Activated CD4-positive, CD25-positive, alpha-beta regulatory T cell (primary cell): ENCODE results near the gene PPM1F.
"Not testable (repeated sequence)": the region's sequence is repeated elsewhere in the genome, so short reads cannot be mapped to it uniquely, and the experiment has no call there.

Experiments
- DNase-seq, 4 experiments: peaks; one replicate each; lab custom pipeline; 2025; lab: John Stamatoyannopoulos, UW

The PPM1F gene

GRCh38 chr22:21919526-21920307, 32.9 kb downstream of the PPM1F start:
- DNase-seq: no peak

- DNase-seq: no peak
Observed at GRCh38 chr22:21918466-21919185, 34.0 kb downstream of the PPM1F start.

- no peak for DNase-seq
Observed at GRCh38 chr22:21917959-21918261, 34.7 kb downstream of the PPM1F start.

- DNase-seq: no peak
Observed at GRCh38 chr22:21917181-21917958, 35.3 kb downstream of the PPM1F start.

GRCh38 chr22:21916309-21916918, 36.2 kb downstream of the PPM1F start:
- no peak for DNase-seq

GRCh38 chr22:21915624-21916308, 36.9 kb downstream of the PPM1F start:
- no peak for DNase-seq

GRCh38 chr22:21914033-21914642, 38.5 kb downstream of the PPM1F start:
- not testable (repeated sequence) for DNase-seq

DNA sequence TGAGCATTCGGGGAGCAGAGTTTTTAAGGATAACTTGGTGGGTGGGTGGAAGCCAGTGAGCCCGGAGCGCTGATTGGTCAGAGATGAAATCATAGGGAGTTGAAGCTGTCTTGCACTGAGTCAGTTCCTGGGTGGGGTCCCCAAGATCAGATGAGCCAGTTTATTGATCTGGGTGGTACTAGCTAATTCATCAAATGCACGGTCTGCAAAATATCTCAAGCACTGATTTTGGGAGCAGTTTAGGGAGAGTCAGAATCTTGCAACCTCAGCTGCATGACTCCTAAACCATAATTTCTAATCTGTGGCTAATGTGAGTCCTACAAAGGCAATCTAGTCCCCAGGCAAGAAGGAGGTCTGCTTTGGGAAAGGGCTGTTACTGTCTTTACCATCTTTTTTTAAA, 42.3 kb downstream of the PPM1F start:
- DNase-seq: not testable (repeated sequence)

DNA sequence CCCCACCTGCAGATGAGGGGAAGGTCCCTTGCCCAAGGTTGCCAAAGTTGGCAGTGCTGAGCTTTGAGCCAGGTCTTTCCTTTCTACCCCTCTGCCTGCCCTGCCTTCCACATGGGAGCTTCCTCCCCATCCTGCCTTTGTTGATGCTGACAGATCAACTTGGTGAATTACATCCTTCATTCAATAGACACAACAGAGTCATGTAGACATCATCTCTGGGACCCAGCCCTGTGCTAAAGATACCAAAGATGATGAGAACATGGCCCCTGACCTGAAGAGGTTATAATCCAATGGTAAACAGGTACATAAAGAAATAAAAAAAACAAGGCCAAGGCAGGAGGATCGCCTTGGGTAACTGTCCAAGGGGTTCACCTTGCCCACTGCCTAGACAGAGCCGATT, 42.8 kb downstream of the PPM1F start:
- no peak for DNase-seq

DNA sequence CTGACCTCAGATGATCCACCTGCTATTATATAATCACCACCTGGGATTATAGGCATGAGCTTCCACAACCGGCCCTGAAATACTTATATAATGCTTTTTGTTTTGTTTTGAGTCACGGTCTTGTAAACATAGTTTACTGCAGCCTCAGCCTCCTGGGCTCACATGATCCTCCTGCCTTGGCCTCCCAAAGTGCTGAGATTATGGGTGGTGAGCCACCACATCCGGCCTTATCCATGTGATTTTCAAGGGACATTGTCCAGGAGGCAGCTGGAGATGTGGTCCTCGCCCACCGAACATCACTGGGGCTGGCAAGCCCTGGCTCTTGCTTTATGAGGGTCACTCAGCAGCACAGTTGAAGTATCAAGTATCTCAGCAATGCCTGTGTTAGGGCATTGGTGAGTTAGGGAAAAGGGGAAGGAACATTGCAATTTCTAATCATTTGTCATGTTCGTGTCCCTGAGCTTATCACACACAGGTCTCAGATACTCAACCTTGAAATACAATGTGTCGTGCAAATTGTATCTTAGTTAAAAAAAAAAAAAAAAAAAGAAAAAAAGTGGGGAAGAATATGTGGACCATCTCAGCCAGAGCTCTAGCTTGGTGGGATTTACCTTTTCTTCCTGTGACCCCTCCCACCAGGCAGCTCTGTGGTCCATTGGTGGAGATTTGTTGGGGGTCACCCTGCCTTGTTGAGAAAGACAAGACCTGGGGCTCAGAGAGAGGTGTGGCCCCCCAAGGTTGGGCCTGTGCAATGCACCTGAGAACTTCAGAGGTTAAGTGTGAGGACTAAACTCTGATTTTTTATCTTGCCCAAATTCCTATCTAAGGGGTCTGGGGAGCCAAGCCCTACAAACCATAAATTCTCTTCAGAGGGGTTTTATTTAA, 44.8 kb downstream of the PPM1F start:
- no peak for DNase-seq

DNA sequence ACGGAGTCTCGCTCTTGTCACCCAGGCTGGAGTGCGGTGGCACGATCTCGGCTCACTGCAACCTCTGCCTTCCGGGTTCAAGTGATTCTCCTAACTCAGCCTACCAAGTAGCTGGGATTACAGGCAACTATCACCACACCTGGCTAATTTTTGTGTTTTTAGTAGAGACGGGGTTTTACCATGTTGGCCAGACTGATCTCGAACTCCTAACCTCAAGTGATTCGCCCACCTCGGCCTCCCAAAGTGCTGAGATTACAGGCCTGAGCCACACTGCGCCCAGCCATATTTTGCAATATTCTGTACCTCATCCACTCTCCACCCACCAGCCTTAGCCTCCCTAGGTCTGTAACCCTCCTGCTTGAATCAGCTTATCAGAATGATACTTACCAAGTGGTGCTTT, 47.4 kb downstream of the PPM1F start:
- not testable (repeated sequence) for DNase-seq

DNA sequence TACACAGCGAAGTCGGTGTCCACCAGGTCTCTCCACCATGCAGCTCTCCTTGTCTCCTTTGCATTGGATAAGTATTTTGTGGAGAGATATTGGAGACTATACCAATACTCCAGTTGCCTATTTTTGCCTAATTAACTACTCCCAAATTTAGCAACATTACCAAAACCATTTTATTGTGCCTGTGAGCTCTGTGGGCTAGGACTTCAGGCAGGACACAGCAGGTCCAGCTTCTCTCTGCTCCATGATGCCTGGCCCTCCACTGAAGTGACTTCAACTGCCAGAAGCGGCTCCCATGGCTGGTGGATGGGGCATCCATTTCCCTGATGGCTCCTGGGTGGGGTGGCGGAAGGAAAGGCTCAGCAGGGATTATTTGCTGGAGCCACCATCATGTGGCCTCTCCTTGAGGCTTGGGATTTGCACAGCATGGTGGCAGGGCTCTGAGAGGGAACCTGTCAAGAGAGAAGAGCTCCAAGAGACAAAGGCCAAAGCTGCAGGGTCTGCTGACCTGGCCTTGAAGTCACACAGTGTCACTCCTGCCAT, 48.3 kb downstream of the PPM1F start:
- no peak for DNase-seq

DNA sequence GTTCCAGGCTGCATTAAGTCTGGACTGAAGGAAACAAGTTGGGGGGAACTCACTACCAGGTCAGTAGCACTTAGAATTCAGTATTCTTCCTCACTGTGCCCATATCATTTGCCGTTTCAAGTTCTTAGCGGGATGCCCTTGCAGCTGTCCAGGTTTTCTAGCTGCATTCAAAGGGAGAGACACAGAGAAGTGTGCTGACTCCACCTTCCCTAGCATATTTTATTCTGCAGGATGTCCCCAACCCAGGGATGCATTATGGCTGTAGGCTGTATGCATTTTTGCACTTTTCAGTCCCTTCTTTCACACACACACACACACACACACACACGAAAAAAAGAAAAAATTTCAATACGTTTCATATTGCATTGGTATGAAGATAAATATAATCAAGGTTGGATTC, 49.4 kb downstream of the PPM1F start:
- DNase-seq: no peak

GRCh38 chr22:21902296-21903087, 50.2 kb downstream of the PPM1F start:
- no peak for DNase-seq

DNA sequence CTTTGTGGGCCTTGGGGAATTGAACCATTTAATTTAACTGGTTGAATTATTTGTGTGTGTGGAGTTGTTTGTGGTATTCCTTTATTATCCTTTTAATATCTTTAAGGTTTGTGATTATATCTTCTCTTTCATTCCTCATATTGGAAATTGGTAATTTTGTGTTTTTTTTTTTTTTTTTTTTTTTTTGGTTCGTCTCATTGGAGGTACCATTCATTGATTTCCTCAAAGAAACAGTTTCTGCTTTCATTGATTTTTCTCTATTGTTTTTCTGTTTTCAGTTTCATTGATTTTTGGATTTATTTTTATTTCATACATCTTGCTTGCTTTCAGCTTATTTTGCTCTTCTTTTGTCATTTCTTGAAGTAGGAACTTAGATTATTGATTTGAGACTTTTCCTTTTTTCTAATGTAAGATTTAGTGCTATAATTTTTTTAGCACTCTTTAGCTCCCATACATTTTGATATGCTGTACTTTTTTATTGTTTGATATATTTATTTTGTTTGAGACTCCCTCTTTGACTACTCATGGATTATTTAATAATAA, 54.2 kb downstream of the PPM1F start:
- no peak for DNase-seq

GRCh38 chr22:21896951-21897513, 55.6 kb downstream of the PPM1F start:
- no peak for DNase-seq

GRCh38 chr22:21896275-21896674, 56.4 kb downstream of the PPM1F start:
- not testable (repeated sequence) for DNase-seq

DNA sequence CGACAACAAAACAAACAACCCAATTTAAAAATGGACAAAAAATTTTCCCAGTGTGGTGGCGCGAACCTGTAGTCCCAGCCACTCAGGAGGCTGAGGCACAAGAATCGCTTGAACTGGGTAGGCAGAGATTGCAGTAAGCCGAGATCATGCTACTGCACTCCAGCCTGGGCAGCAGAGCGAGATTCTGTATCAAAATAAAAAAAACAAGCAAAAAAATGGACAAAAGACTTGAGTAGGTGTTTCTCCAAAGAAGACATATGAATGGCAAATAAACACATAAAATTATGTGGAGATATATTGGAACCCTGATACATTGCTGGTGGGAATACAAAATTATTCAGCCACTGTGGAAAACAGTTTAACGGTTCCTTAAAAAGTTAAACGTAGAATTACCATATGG, 57.8 kb downstream of the PPM1F start:
- DNase-seq: no peak
